ENCODE results near the gene EN2.

Gene EN2

GRCh38 chr7:155488483-155489127 is 30.7 kb downstream of the EN2 start:
- DNase-seq: no peak

- no peak for DNase-seq
Observed at GRCh38 chr7:155489158-155489840, 31.4 kb downstream of the EN2 start.

- DNase-seq: no peak
Observed at GRCh38 chr7:155489862-155490696, 32.1 kb downstream of the EN2 start.

GRCh38 chr7:155490697-155491628 is 33.0 kb downstream of the EN2 start:
- peak; percentile 27 to 49 for DNase-seq

- DNase-seq: no peak
Observed at GRCh38 chr7:155491812-155492211, 33.9 kb downstream of the EN2 start.

- DNase-seq: no peak
Observed at GRCh38 chr7:155493744-155494538, 36.0 kb downstream of the EN2 start.

- DNase-seq: no peak
Observed at GRCh38 chr7:155494551-155494950, 36.6 kb downstream of the EN2 start.

GRCh38 chr7:155495440-155496248 is 37.7 kb downstream of the EN2 start:
- no peak for DNase-seq

- no peak for DNase-seq
Observed at GRCh38 chr7:155496267-155497005, 38.5 kb downstream of the EN2 start.

GRCh38 chr7:155497149-155497901 is 39.4 kb downstream of the EN2 start:
- DNase-seq: no peak

- DNase-seq: no peak
Observed at GRCh38 chr7:155505422-155505793, 47.5 kb downstream of the EN2 start.

GRCh38 chr7:155506854-155507337 is 49.0 kb downstream of the EN2 start:
- DNase-seq: no peak

GRCh38 chr7:155507576-155507975 is 49.6 kb downstream of the EN2 start:
- no peak for DNase-seq

- no peak for DNase-seq
Observed at GRCh38 chr7:155508376-155509358, 50.7 kb downstream of the EN2 start.

GRCh38 chr7:155509359-155509724 is 51.4 kb downstream of the EN2 start:
- no peak for DNase-seq

- DNase-seq: no peak
Observed at GRCh38 chr7:155509725-155510551, 52.0 kb downstream of the EN2 start.
